Peyer's patch (tissue), 4 donors: Measurements from ENCODE around the gene HDGFL2.

Experiments used
- CTCF ChIP-seq, 6 experiments: fragments of 450-650 bp in 4 of 6; fragments of 200-600 bp in 2 of 6; sonication (generic) in 1 of 6; IDR thresholded peaks; one replicate each; pipeline ENCODE4 v1.5.1; 2017 to 2019; ENCODE audit warnings: antibody characterized with exemption in 6 of 6, mild to moderate bottlenecking in 3 of 6, moderate library complexity in 1 of 6
- POLR2A ChIP-seq, 2 donors: fragments of 450-650 bp; IDR thresholded peaks; one replicate each; pipeline ENCODE4 v1.5.1; 2017; ENCODE audit warnings: antibody characterized with exemption in 2 of 2, mild to moderate bottlenecking in 2 of 2, moderate library complexity in 2 of 2

DNA sequence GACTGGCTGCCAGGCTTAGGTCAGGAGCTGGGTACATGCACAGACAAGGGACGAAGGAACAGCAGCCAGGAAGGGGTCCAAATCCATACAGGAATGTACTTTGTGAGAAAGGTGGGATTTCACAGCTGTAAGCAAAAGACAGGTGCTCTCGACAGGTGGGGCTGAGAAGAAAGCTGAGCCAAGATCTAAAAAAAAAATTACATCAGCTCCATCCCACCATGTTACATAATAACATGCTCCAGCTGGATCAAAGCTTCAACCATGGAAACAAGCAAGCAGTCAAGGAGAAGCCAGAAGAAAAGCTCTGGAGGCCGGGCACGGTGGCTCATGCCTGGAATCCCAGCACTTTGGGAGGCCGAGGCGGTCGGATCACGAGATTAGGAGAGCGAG is 22.5 kb upstream of the HDGFL2 start:
- TF ChIP-seq POLR2A (IDR thresholded peaks at IDR 0.05) = no peak
- no peak for TF ChIP-seq CTCF (IDR thresholded peaks at IDR 0.05)
